IPS-15b (cell line): Measurements from ENCODE around the gene CARHSP1.
"Not testable (repeated sequence)": the region's sequence is repeated elsewhere in the genome, so short reads cannot be mapped to it uniquely, and the experiment has no call there.

ENCODE experiments used
- H3K27me3 ChIP-seq: one replicate; pipeline ENCODE4 v1.6.1; 2013; ENCODE audit warnings: low read length; ENCODE audit not compliant: control insufficient read depth, insufficient read depth
- H3K36me3 ChIP-seq: one replicate; pipeline ENCODE4 v1.6.1; 2013; ENCODE audit warnings: low read length; ENCODE audit not compliant: control insufficient read depth, insufficient read depth
- H3K4me1 ChIP-seq: one replicate; pipeline ENCODE4 v1.6.1; 2013; ENCODE audit warnings: mild to moderate bottlenecking, low read length; ENCODE audit not compliant: control insufficient read depth, insufficient read depth
- H3K4me3 ChIP-seq: one replicate; pipeline ENCODE4 v1.5.1; 2013; ENCODE audit warnings: low read depth, low read length
- H3K9ac ChIP-seq: one replicate; pipeline ENCODE4 v1.6.1; 2013; ENCODE audit warnings: low read depth, mild to moderate bottlenecking, low read length
- H3K9me3 ChIP-seq: one replicate; pipeline ENCODE4 v1.6.1; 2013; ENCODE audit warnings: mild to moderate bottlenecking, low read length; ENCODE audit not compliant: control insufficient read depth, insufficient read depth

CARHSP1 gene

GRCh38 chr16:8847145-8847544 lies 21.7 kb downstream of the CARHSP1 start:
- H3K36me3 ChIP-seq: peaks cover 40% of the 10 kb centered on the region
- H3K4me3 ChIP-seq: no peak overlapping the region
- H3K4me1 ChIP-seq: peaks cover 2% of the 10 kb centered on the region

GRCh38 chr16:8846401-8846932 lies 22.3 kb downstream of the CARHSP1 start:
- no peak overlapping the region for H3K9ac ChIP-seq
- no peaks in the 10 kb centered on the region for H3K27me3 ChIP-seq
- H3K36me3 ChIP-seq: peaks cover 34% of the 10 kb centered on the region
- no peak overlapping the region for H3K4me3 ChIP-seq
- H3K9me3 ChIP-seq: no peaks in the 10 kb centered on the region
- H3K4me1 ChIP-seq: peaks cover 2% of the 10 kb centered on the region

More at GRCh38 chr16:8847145-8847544, 21.7 kb downstream of the CARHSP1 start:
- no peaks in the 10 kb centered on the region for H3K9me3 ChIP-seq
- no peak overlapping the region for H3K9ac ChIP-seq
- H3K27me3 ChIP-seq: no peaks in the 10 kb centered on the region

GRCh38 chr16:8845699-8846298 lies 23.0 kb downstream of the CARHSP1 start:
- H3K4me3 ChIP-seq: no peak overlapping the region
- H3K4me1 ChIP-seq: peaks cover 2% of the 10 kb centered on the region
- no peaks in the 10 kb centered on the region for H3K9me3 ChIP-seq
- H3K27me3 ChIP-seq: no peaks in the 10 kb centered on the region
- H3K36me3 ChIP-seq: peaks cover 32% of the 10 kb centered on the region
- no peak overlapping the region for H3K9ac ChIP-seq

GRCh38 chr16:8843296-8843695 lies 25.5 kb downstream of the CARHSP1 start:
- H3K4me1 ChIP-seq, H3K27me3 ChIP-seq, H3K9ac ChIP-seq, H3K4me3 ChIP-seq, H3K9me3 ChIP-seq: not testable (repeated sequence)
- peaks cover 11% of the 10 kb centered on the region for H3K36me3 ChIP-seq

GRCh38 chr16:8842016-8842415 lies 26.8 kb downstream of the CARHSP1 start:
- H3K36me3 ChIP-seq, H3K9me3 ChIP-seq, H3K27me3 ChIP-seq, H3K4me1 ChIP-seq, H3K4me3 ChIP-seq, H3K9ac ChIP-seq: not testable (repeated sequence)

- not testable (repeated sequence) for H3K36me3 ChIP-seq, H3K4me3 ChIP-seq, H3K9ac ChIP-seq, H3K27me3 ChIP-seq, H3K4me1 ChIP-seq, H3K9me3 ChIP-seq
Observed at GRCh38 chr16:8837594-8837993, 31.2 kb downstream of the CARHSP1 start.

- not testable (repeated sequence) for H3K4me1 ChIP-seq, H3K4me3 ChIP-seq, H3K9ac ChIP-seq, H3K36me3 ChIP-seq, H3K9me3 ChIP-seq, H3K27me3 ChIP-seq
Observed at GRCh38 chr16:8836797-8837196, 32.0 kb downstream of the CARHSP1 start.

- H3K4me1 ChIP-seq: peaks cover 17% of the 10 kb centered on the region
- H3K9me3 ChIP-seq: no peaks in the 10 kb centered on the region
- peak overlapping the region; percentile 85 for H3K9ac ChIP-seq
- peaks cover 5% of the 10 kb centered on the region for H3K36me3 ChIP-seq
- no peak overlapping the region for H3K4me3 ChIP-seq
- H3K27me3 ChIP-seq: no peaks in the 10 kb centered on the region
Observed at GRCh38 chr16:8832717-8833105, 36.1 kb downstream of the CARHSP1 start.

GRCh38 chr16:8831871-8832716 lies 36.7 kb downstream of the CARHSP1 start:
- peak overlapping the region; percentile 27 for H3K4me3 ChIP-seq
- peaks cover 5% of the 10 kb centered on the region for H3K36me3 ChIP-seq
- H3K9ac ChIP-seq: peak overlapping the region; percentile 85
- no peaks in the 10 kb centered on the region for H3K27me3 ChIP-seq
- H3K9me3 ChIP-seq: no peaks in the 10 kb centered on the region
- H3K4me1 ChIP-seq: peaks cover 15% of the 10 kb centered on the region

GRCh38 chr16:8831450-8831849 lies 37.4 kb downstream of the CARHSP1 start:
- H3K4me3 ChIP-seq: peak overlapping the region; percentile 19
- H3K36me3 ChIP-seq: peaks cover 5% of the 10 kb centered on the region
- peaks cover 15% of the 10 kb centered on the region for H3K4me1 ChIP-seq
- H3K9ac ChIP-seq: peak overlapping the region; percentile 49
- no peaks in the 10 kb centered on the region for H3K9me3 ChIP-seq
- H3K27me3 ChIP-seq: no peaks in the 10 kb centered on the region

- Histone ChIP-seq H3K36me3 (peaks cover 11% of the 10 kb centered on the region), H3K9ac (no peak overlapping the region), H3K27me3 (no peaks in the 10 kb centered on the region), H3K4me1 (peaks cover 15% of the 10 kb centered on the region), H3K4me3 (no peak overlapping the region), H3K9me3 (no peaks in the 10 kb centered on the region)
Observed at GRCh38 chr16:8828541-8829165, 40.2 kb downstream of the CARHSP1 start.
